HepG2 (cell line): ENCODE measurements around the gene IL27RA. TPM values are rescaled to one million over a fixed set of nuclear protein-coding genes. Genes with fewer than 3 reads are reported as not detected.

ENCODE experiments used
- ATF1 ChIP-seq: IDR thresholded peaks from 2 replicates; pipeline ENCODE4 v1.6.1; 2016; ENCODE audit warnings: mild to moderate bottlenecking, control low read depth
- CBX2 ChIP-seq, 2 experiments: fragments of 200-600 bp in 1 of 2; sonication (generic); formaldehyde crosslinking in 1 of 2; IDR thresholded peaks; 2 replicates each; pipeline versions ENCODE4 v1.7.0 to v1.8.1; 2018 to 2022; ENCODE audit warnings: low read depth in 2 of 2, low read length in 1 of 2, mild to moderate bottlenecking in 1 of 2, missing genetic modification reagents in 1 of 2
- CHD2 ChIP-seq: IDR thresholded peaks from 2 replicates; pipeline ENCODE4 v1.6.1; 2011; ENCODE audit warnings: low read depth, low read length, improper control_type of control experiment
- CSRNP2 ChIP-seq: sonication (generic); formaldehyde crosslinking; conservative IDR thresholded peaks from 2 replicates; pipeline ENCODE4 v1.8.0; 2022; ENCODE audit warnings: low read depth, missing genetic modification reagents
- CTCF ChIP-seq: sonication (generic); formaldehyde crosslinking; IDR thresholded peaks from 2 replicates; pipeline ENCODE4 v1.5.0; 2020; ENCODE audit warnings: mild to moderate bottlenecking, missing genetic modification reagents, moderate library complexity
- ERF ChIP-seq: IDR thresholded peaks from 2 replicates; pipeline ENCODE4 v1.6.1; 2018; ENCODE audit warnings: missing biosample characterization, missing genetic modification reagents
- HNF1B ChIP-seq: sonication (generic); formaldehyde crosslinking; IDR thresholded peaks from 2 replicates; pipeline ENCODE4 v1.5.1; 2020; ENCODE audit warnings: mild to moderate bottlenecking, moderate library complexity, missing genetic modification reagents
- HNF4G ChIP-seq, 2 experiments: sonication (generic) in 1 of 2; formaldehyde crosslinking in 1 of 2; IDR thresholded peaks; 2 replicates each; pipeline versions ENCODE4 v1.4.0 to v1.6.1; 2011 to 2020; ENCODE audit warnings: borderline replicate concordance in 2 of 2, low read depth in 2 of 2, mild to moderate bottlenecking in 2 of 2, low read length in 1 of 2, missing genetic modification reagents in 1 of 2, moderate library complexity in 1 of 2
- HNRNPUL1 ChIP-seq: fragments of 200-400 bp; formaldehyde crosslinking; IDR thresholded peaks from 2 replicates; pipeline ENCODE4 v1.6.1; 2017; ENCODE audit warnings: low read depth, mild to moderate bottlenecking, low read length, moderate library complexity
- IRF2 ChIP-seq: IDR thresholded peaks from 2 replicates; pipeline ENCODE4 v1.6.1; 2018; ENCODE audit warnings: missing genetic modification reagents, missing compliant biosample characterization
- KDM6A ChIP-seq: IDR thresholded peaks from 2 replicates; pipeline ENCODE4 v1.6.1; 2016; ENCODE audit warnings: low read depth
- MBNL3 ChIP-seq: fragments of 250-450 bp; sonication (Bioruptor Pico); conservative IDR thresholded peaks from 2 replicates; pipeline ENCODE4 v1.8.0; 2022; ENCODE audit warnings: mild to moderate bottlenecking, inconsistent platforms
- SAFB2 ChIP-seq: sonication (generic); formaldehyde crosslinking; IDR thresholded peaks from 2 replicates; pipeline ENCODE4 v1.5.1; 2020; ENCODE audit warnings: missing genetic modification reagents, low read depth, mild to moderate bottlenecking, borderline replicate concordance
- ZBTB46 ChIP-seq: sonication (generic); formaldehyde crosslinking; IDR thresholded peaks from 2 replicates; pipeline ENCODE4 v1.4.0; 2020; ENCODE audit warnings: mild to moderate bottlenecking, missing genetic modification reagents, borderline replicate concordance
- ZKSCAN8 ChIP-seq: IDR thresholded peaks from 2 replicates; pipeline ENCODE4 v1.6.1; 2016; ENCODE audit warnings: borderline replicate concordance, missing genetic modification reagents, missing compliant biosample characterization
- ZMYM4 ChIP-seq: sonication (generic); formaldehyde crosslinking; IDR thresholded peaks from 2 replicates; pipeline ENCODE4 v1.8.1; 2023; ENCODE audit warnings: mild to moderate bottlenecking, missing genetic modification reagents
- ZNF558 ChIP-seq: sonication (generic); formaldehyde crosslinking; IDR thresholded peaks from 2 replicates; pipeline ENCODE4 v1.9.0; 2022; ENCODE audit warnings: mild to moderate bottlenecking, missing genetic modification reagents, borderline replicate concordance
- ZXDC ChIP-seq: sonication (generic); formaldehyde crosslinking; IDR thresholded peaks from 2 replicates; pipeline ENCODE4 v1.5.0; 2020; ENCODE audit warnings: mild to moderate bottlenecking, missing genetic modification reagents
- polyA plus RNA-seq, 8 experiments: library from polyadenylated mRNA; depleted of rRNA in 3 of 8; stranded (reverse) in 7 of 8; unstranded in 1 of 8; fragments of >200 nt; fragmentation: Illumina TruSeq in 4 of 8; extraction: Trizol in 4 of 8; gene quantifications; 2 replicates each; pipeline versions ENCODE4 v1.2.1 to v1.2.3, GENCODE V29; 2011 to 2016; ENCODE audit warnings: low read depth in 4 of 8, missing spikeins in 1 of 8, mixed read lengths in 1 of 8; ENCODE audit not compliant: insufficient read depth in 1 of 8
- total RNA-seq, 5 experiments: library from RNA; depleted of rRNA; stranded (reverse); fragments of >200 nt; fragmentation: Illumina TruSeq; extraction: Trizol; gene quantifications; 2 replicates each; pipeline ENCODE4 v1.2.3, GENCODE V29; 2016; ENCODE audit warnings: low read depth in 1 of 5

Gene IL27RA
- total and polyA plus RNA-seq, 2 of the 13 experiments (the other 11 are each of a cell fraction or from before 2014, with no cell fraction given), result 3.5 to 8.1 TPM

- TF ChIP-seq ZBTB46 (CRISPR knock-in tag) (no peak), HNRNPUL1 (no peak), HNF1B (CRISPR knock-in tag) (peak; percentile 68; the same call in 1 of the 2 replicates), SAFB2 (CRISPR knock-in tag) (no peak), ZXDC (CRISPR knock-in tag) (no peak), IRF2 (CRISPR knock-in tag) (peak; percentile 90), CTCF (CRISPR knock-in tag) (no peak), CBX2 (IDR thresholded peaks at IDR 0.05; ENCODE audit: low read depth, low read length) (no peak), CBX2 (CRISPR knock-in tag; IDR thresholded peaks at IDR 0.05; ENCODE audit: low read depth) (no peak), ZKSCAN8 (CRISPR knock-in tag) (peak; percentile 43; the same call in 1 of the 2 replicates), ZMYM4 (CRISPR knock-in tag) (no peak), CHD2 (peak; percentile 9; the same call in 1 of the 2 replicates), ZNF558 (CRISPR knock-in tag) (no peak), CSRNP2 (CRISPR knock-in tag) (no peak), ERF (CRISPR knock-in tag) (peak; percentile 59), ATF1 (CRISPR knock-in tag) (peak; percentile 83), KDM6A (CRISPR knock-in tag) (no peak), HNF4G (IDR thresholded peaks at IDR 0.05; ENCODE audit: borderline replicate concordance, low read depth, low read length) (0 out of 2 replicates have a peak, but pooled peaks have one; percentile 12), HNF4G (CRISPR knock-in tag; IDR thresholded peaks at IDR 0.05; ENCODE audit: borderline replicate concordance, low read depth) (no peak), MBNL3 (CRISPR knock-in tag) (no peak)
Measured at GRCh38 chr19:14080887-14081796, 49.6 kb downstream of the IL27RA start (continued).
